H1 (cell line): ENCODE measurements around the gene YRDC. TPM values are rescaled to one million over a fixed set of nuclear protein-coding genes. Genes with fewer than 3 reads are reported as not detected.

ENCODE experiments used
- ATF3 ChIP-seq: IDR thresholded peaks from 2 replicates; pipeline ENCODE4 v1.6.1; 2011; ENCODE audit warnings: low read depth, mild to moderate bottlenecking, low read length; ENCODE audit not compliant: insufficient read depth
- EZH2 ChIP-seq: fragments of 200-600 bp; sonication (generic); IDR thresholded peaks from 2 replicates; pipeline ENCODE4 v1.7.1; 2012; ENCODE audit warnings: low read depth, mild to moderate bottlenecking, moderate library complexity, low read length, inconsistent platforms; ENCODE audit not compliant: severe bottlenecking
- SIRT6 ChIP-seq: IDR thresholded peaks from one replicate; pipeline ENCODE4 v1.7.1; 2012; ENCODE audit warnings: low read length, inconsistent platforms
- polyA plus RNA-seq, 7 experiments: library from polyadenylated mRNA; depleted of rRNA in 3 of 7; stranded (reverse) in 5 of 7; unstranded in 2 of 7; fragments of >200 nt in 5 of 7; fragments of 200-250 nt in 2 of 7; gene quantifications; 1 replicate in 5 of 7; 2 replicates in 1 of 7; 4 replicates in 1 of 7; pipeline versions ENCODE4 v1.2.1 to v1.2.3, GENCODE V29; 2011 to 2013; ENCODE audit warnings: missing spikeins in 2 of 7, mixed read lengths in 2 of 7
- total RNA-seq: library from RNA; stranded (reverse); fragmentation: NEBNext Ultra II Directional; extraction: Animal tissue kit (Norgen Biotek cat#: 25700); gene quantifications from 2 replicates; pipeline ENCODE4 v1.2.1, GENCODE V29; 2021

The YRDC gene
- total and polyA plus RNA-seq, 2 of the 8 experiments (the other 6 are each of a cell fraction or from before 2014, with no cell fraction given), result 21.1 to 21.6 TPM

GRCh38 chr1:37853157-37853556 lies 45.1 kb upstream of the YRDC start (continued):
- TF ChIP-seq SIRT6 (no peak), EZH2 (no peak), ATF3 (no peak)
